GM18907 (cell line): ENCODE data around the gene IFNGR2.
"Not testable (repeated sequence)": the region's sequence is repeated elsewhere in the genome, so short reads cannot be mapped to it uniquely, and the experiment has no call there.

Experiments
- ATAC-seq: cut with Tn5 transposase; IDR thresholded peaks from one replicate; pipeline ENCODE4 v1.9.1; 2021; ENCODE audit warnings: mild to moderate bottlenecking, moderate library complexity; ENCODE audit not compliant: unreplicated experiment

IFNGR2 gene

DNA sequence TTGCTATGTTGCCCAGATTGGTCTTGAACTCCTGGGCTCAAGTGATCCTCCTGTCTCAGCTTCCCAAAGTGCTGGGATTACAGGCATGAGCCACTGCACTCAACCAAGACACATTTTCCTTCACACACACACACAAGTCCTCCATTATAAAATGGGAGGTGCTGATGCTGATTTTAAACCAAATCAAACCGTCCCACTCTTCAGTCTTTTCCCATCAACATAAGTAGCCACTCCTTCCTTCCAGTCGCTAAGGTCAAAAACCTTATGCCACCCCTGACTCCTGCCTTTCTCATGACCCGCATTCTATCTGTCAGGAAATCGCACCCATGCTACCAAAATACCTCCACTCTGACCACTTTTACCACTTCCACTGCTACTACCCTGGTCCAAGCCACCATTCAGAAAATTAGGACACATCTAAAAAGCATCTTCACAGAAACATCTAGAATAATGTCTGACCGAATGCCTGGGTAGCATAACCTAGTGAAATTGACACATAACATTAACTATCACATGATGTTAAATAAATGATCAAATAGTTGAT is 28.0 kb upstream of the IFNGR2 start:
- ATAC-seq, result no peak

DNA sequence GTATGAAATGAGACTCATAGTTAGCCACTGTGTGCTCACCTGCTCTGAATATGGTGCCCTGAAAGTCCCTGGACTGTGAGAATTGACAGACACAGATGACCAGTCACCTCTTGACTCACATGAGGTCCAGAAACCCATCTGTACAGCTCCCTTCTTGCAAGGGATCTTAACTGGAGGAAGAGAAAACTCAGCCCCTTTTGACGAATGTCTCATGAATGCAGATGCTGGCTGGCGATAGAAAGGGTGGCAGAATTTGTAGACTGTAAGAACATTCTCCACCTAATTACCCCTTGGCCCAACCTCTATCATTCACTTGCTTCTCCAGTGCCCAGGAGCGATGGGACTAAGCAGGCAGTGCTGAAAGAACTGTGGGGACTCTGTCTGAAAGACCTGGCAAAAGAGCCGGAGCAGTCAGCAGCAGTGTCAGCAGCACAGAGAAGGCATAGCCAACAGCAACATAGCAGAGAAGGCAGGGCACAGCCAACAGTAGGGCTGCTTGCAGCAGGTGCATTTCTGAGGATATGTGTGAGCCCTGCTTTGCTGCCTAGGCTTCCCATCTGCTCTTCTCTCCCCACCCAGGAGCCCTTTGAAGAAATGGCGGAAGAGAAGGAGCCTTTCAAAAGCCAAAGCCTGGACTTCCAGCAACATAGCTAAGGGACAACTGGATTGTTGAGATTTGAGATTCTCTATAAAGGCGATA is 25.8 kb upstream of the IFNGR2 start:
- no peak for ATAC-seq

DNA sequence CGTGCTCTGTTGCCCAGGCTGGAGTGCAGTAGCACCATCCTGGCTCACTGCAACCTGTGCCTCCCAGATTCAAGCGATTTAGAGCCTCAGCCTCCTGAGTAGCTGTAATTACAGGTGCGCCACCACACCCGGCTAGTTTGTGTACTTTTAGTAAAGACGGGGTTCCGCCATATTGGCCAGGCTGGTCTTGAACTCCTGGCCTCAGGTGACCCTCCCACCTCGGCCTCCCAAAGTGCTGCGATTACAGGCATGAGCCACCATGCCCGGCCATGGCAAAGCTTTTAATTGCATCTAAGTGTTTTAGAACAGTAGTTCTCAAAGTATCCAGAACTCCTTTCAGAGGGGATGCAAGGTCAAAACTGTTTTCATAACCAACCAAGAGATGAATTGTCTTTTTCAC is 25.1 kb upstream of the IFNGR2 start:
- no peak for ATAC-seq

DNA sequence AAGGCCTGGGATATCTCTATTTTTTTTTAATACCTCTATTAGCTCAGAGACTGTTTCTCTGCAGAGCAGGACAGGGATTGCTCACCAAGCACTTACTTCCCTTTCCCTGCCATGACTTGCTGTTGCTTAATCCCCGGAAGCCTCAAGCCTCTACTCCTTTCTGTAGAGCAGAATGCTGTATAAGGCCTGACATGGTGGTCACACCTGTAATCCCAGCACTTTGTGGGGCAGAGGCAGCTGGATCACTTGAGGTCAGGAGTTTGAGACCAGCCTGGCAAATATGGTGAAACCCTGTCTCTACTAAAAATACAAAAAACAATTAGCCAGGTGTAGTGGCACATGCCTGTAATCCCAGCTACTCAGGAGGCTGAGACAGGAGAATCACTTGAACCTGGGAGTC is 23.3 kb upstream of the IFNGR2 start:
- not testable (repeated sequence) for ATAC-seq

- ATAC-seq, result peak; percentile 60
Measured at GRCh38 chr21:33380483-33380998, 22.7 kb upstream of the IFNGR2 start.

GRCh38 chr21:33381381-33381780 is 21.8 kb upstream of the IFNGR2 start:
- not testable (repeated sequence) for ATAC-seq

GRCh38 chr21:33383056-33383888 is 19.9 kb upstream of the IFNGR2 start:
- peak; percentile 78 for ATAC-seq

GRCh38 chr21:33384841-33385331 is 18.3 kb upstream of the IFNGR2 start:
- ATAC-seq, result no peak

- ATAC-seq, result no peak
Measured at GRCh38 chr21:33386222-33386784, 16.9 kb upstream of the IFNGR2 start.

DNA sequence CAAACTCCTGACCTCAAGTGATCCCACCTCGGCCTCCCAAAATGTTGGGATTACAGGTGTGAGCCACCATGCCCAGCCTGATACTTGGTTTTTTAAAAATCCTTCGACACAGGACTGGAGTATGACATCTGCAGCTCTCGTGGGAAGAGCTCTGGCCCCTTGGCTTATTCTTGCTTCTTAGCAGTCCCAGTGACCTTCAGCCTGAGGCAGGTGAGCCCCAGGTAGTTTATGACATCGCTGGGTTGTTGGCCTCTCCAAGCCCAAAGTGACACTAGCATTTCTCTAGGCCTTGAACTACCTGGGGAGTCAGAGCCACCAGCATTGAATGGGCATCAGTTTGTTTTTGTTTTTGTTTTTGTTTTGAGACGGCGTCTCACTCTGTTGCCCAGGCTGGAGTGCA is 15.9 kb upstream of the IFNGR2 start:
- ATAC-seq, result no peak

DNA sequence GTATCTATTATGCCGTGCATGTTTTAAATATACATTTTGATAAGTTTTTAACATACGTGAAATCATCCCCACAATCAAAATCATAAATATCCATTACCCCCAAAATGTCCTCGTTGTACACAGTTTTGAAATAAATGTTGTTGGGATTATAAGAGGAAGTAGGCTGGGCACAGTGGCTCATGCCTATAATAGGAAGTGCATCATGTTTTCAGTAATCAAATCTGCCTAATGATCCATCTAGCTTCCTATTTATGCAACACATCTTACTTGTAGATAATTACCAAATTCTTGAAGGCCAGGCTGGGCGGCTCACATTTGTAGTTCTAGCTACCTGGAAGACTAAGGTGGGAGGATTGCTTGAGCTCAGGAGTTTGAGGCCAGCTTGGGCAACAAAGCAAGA is 15.0 kb upstream of the IFNGR2 start:
- no peak for ATAC-seq

DNA sequence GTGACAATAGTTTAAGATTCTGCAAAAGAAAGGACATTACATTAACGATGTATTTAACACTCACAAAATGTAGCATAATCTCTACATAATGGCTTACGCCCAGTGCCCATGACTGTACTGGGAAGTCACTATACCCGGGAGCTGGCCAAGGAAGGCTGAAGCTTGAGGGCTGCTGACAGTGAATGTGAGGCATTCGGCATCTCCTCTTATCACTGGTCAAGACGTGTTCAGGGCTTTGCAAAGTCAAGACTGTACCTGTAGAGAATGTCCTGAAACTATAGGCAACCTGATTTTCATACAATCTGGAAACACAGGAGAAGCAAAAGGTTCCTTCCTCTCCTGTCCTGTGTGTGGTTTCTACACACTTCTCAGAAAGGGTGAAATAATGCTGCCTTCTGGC is 12.7 kb upstream of the IFNGR2 start:
- ATAC-seq, result no peak

GRCh38 chr21:33391656-33392055 is 11.6 kb upstream of the IFNGR2 start:
- no peak for ATAC-seq

DNA sequence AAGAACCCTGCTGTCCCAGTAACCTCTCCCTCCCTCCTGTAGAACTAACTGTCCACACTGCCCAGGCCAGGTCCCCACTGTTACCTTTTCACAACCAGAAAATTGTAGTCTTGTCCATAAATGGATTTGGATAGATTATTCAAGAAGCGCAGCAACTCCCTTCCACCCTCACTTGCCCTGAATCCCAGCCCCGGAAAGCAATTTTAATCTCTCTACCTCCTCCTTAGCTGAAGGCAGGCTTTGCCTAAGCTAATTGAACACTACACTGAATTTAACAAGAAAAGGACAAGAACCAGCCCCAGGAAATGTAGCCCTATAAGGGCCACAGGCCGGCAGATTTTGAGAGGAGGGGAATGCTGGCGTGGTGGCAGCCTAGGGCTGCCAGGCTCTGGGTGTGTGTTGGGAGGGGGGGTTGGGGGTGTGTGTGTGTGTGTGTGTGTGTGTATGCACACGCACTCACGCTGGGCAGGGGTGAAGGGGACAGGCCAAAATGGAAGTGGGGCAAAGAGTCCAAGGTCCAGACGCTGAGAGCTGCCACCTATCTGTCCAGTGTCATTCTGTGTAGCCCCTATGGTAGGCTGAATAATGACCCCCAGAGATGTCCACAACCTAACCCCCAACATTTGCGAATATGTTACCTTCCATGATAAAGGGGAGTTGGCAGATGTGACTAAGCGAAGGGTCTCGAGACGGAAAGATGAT is 10.8 kb upstream of the IFNGR2 start:
- no peak for ATAC-seq

DNA sequence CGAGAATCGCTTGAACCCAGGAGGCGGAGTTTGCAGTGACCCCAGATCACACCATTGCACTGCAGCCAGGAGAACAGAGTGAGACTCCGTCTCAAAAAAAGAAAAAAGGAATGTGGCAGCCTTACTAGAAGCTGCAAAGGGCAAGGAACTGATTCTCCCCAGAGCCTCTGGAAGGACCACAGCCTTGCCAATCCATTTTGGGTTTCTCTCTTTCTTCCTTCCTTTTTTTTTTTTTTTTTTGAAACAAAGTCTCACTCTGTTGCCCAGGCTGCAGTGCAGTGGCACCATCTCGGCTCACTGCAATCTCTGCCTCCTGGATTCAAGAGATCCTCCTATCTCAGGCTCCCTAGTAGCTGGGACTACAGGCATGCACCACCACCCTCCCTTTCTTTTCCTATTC is 9.9 kb upstream of the IFNGR2 start:
- ATAC-seq, result no peak

- no peak for ATAC-seq
Measured at GRCh38 chr21:33394260-33394659, 9.0 kb upstream of the IFNGR2 start.

DNA sequence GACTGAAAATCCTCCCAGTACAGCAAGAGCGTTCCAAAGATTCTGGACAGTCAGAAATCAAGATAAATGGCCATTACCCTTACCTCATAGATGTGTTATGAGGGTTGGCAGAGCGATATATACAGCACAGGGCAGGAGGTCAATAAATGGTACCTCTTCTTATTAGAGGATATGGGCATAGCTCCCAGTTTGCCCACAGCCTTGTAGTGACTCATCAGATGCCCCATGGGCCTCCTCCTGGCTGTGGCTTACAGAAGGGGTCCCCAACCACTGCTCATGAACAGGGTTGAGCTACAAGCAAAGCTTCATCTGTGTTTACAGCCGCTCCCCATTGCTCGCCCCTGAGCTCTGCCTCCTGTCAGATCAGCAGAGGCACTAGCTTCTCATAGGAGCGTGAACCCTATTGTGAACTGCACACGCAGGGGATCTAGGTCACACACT is 7.3 kb upstream of the IFNGR2 start:
- ATAC-seq, result no peak

DNA sequence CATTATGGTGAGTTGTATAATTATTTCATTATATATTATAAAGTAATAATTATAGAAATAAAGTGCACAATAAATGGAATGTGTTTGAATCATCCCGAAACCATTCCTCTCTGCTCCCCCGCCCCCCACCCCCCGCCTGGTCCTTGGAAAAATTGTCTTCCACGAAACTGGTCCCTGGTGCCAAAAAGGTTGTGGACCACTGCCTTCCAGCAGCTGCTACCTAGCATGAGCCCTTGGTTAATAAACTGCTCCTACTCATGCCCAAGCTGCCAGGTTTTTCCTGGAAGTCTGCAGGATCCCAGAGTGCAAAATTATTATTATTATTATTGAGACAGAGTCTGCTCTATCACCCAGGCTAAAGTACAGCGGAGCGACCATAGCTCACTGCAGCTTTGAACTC is 6.8 kb upstream of the IFNGR2 start:
- ATAC-seq, result no peak

DNA sequence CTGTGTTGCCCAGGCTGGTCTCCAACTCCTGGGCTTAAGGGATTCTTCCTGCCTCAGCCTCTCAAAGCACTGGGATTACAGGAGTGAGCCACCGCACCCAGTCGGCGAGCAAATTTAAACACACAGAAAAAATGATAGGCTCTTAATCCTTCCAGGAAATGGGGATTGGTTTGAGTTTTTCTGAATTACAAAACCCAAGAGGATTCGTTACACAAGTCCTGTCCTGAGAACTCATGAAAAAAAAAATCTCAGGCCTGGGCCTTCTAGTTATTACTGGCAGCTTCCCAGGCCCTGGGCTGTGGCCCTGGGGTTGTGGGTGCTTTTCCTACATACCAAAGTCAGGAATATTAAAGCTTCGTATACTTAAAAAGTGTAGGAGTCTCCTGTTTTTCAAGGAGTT is 6.3 kb upstream of the IFNGR2 start:
- no peak for ATAC-seq

DNA sequence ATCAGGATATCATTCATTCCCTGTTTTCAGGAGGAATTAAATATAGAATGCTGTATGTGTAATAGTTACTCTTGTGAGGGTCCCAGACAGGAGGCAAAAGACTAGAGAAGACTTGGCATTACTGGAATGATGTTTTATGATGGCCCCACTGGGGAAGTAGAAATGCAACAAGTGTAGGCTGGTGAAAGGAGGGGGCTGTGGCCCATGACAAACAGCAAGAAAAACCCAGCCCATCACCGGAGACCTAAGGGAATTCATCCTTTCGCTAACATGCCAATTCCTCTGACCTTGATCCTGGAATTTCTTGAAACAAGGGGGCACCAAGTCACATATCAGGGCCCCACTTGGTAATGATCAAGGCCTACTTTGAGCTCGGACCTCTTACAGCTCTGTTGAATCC is 5.5 kb upstream of the IFNGR2 start:
- ATAC-seq, result no peak

DNA sequence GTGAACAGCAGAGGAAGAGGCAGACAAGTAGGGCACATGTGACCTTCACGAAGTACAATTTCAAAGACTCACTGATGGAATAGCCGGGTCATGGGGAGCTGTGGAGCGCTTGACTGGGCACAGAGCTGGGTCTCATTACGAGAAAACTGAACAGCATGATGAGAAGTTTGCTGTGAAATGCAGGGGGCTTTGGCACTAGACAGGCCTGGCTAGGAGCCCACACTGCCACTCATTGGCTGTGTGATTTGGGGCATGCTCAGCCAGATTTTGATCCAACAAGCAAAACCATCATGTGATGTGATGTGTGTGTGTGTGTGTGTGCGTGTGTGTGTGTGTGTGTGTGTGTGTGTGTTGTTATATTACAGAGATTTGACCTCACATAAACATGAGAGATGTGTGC is 4.9 kb upstream of the IFNGR2 start:
- ATAC-seq, result no peak
